HPDE6-E6E7 (cell line): ENCODE measurements around the gene SUSD1.
A peak's percentile ranks its signal among the peaks of the same experiment; 100 is the strongest.
"Not testable (repeated sequence)": the region's sequence is repeated elsewhere in the genome, so short reads cannot be mapped to it uniquely, and the experiment has no call there.

Source experiments
- DNase-seq: peaks from one replicate; pipeline ENCODE4 v3.0.0; 2011; ENCODE audit warnings: missing footprints; ENCODE audit errors: extremely low spot score

Gene SUSD1

DNA sequence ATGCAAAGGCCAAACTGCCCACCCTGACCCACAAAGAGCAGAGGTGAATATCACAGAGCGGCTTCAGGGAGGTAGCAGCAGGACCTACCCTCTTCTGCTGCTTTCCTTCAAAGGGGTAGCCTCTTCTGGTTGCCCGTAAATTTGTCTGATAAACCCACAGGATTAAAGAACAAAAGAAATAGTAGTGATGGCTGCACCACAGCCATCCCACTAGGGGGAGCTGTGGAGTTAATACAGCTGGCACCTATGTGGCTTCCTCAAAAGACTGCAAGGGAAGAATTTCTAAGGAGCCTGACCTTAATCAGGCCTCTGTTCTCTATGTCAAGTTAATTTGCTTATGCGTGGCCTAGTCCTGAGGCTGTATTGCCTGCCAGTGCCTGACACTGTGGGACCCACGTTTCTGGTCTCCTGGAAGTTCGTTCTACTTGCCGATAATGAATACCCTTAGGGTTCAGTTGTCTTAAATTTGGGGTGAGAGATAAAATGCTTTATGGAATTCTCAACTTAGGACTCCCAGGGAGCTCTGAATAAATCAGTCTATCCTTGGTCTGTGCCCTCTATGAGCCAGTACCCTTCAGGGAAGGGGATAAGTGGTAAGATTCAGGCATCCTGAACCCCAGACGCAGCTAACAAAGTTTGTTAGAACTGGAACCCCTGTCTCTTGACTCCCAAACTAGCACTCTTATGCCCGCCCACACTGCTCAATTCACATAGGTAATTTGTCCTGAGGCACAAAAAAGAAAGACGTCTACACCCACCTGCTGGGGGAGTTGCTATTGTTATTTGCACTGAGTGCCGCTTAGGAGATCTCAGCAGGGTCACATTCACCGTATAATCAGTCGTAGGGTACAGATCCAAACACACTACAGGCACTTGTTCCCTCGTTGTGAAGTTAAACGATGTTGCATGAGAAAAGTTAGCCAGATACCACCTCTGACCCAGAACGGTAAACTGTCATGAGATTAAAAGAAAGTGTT lies 77.1 kb downstream of the SUSD1 start:
- peak; percentile 59 for DNase-seq

DNA sequence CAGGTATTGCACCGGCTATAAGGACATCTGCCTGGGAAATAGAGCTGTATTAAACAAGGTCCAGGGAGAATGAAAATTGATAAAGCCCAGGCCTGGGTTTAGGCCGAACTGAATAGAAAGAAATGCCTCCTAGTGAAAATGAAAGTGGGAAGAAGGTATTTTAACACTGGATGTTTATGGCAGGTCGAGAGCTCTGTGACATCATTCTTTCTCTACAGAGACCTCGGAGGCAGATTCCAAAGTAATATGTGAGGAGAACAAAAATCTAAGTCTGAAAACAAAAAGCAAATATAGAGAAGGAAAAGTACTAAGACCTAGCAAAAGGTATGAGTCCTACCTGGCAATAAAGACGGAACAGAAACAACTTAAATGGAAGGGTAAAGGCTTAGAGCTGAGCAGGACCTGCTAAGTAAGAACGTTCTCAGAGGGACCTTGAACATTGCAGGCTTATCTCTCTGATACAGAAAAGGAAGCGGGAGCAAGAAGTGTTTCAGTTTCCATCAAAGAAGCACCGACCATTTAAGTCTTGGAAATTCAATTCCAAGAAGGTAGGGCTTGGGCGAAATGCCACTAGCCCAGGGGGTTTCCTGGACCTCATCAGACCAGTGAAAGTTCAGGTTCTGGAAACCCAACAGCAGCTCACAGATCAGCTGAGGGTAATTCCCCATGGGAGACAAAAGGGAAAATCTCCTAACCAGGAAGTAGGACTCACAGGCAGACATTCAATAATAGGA lies 80.0 kb downstream of the SUSD1 start:
- DNase-seq, result no peak

DNA sequence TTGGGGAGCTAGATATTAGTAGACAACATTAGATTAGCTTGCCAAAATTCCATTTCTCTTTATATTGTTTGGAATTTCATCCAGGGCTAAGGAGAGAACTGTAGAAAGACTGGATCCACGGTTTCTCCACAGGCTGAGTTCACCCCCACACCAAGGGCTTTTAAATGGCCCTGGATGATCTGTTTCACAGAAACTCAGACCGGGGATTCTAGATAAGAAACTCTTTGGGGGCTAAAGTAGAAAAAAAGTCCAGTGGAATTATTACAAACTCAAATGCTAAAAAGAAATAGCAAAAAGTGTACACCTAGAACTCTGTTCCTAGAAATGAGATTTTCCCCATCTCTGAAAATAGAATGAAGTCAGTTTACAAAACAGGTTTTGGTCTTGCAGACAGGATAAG lies 80.9 kb downstream of the SUSD1 start:
- no peak for DNase-seq

DNA sequence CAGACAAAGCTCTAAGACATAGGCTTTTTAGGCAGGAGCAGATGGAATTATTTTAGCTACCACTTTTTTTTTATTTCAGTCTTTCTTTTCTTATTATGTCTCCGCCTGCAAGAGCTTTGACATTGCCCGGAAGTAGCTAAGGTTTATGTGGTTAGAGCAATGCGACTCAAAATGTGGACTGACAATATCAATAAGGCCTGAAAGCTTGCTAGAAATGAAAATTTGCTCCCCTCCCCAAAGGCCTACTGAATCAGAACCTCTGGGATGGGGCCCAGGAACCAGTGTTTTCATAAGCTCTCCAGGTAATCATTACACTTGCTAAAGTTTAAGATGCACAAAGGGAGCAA lies 81.3 kb downstream of the SUSD1 start:
- DNase-seq, result no peak

DNA sequence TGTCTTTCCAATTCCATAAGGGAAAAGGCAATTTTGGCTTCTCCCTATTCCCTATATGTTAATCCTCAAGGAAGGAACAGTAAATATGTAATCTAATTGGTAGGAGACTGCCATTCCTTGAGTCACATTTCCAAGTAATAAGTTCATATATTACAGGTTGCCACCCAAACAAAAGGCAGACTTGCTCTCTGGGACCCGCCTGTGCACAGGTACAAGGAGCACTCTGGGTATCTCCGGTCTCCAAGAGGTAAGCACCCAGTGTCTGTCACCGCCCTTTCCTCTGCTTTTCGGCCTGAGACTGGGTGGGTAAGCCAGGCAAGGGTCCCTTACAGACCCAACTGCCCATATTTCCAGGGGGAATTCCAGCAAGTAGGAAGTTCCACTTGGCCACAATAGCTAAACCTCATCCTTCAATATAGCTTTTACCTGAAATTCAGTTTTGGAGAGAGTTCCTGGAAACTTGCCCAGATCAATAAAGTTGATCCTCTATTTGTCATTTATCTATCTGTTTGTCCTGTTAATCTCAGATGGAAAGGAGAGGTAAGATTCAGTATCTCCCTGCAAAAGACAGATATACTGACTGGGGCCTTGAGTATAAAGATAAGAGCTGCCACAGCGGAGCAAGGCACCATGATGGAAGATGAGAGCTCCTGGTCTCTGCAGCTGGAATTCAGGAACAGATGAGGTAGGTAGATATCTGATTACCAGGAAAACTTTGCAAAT lies 81.8 kb downstream of the SUSD1 start:
- DNase-seq, result no peak

DNA sequence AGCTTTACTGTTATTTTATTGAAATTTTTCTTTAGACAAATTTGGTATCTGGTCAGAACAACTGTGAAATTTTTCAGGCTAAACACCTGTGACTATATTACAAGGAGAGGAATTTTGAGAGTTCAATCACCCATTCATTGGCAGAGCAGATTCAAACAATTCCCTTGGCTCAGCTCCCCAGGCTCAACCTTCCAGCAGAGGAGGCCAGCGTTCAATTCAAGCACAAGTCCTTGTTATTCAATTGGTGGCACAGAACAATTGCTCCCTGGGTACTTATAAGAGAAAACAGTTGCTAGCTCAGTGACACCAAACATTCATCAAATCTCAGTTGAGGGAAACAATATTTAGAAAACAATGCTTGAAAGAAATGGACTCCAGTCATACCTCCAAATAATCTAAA lies 83.3 kb downstream of the SUSD1 start:
- no peak for DNase-seq

DNA sequence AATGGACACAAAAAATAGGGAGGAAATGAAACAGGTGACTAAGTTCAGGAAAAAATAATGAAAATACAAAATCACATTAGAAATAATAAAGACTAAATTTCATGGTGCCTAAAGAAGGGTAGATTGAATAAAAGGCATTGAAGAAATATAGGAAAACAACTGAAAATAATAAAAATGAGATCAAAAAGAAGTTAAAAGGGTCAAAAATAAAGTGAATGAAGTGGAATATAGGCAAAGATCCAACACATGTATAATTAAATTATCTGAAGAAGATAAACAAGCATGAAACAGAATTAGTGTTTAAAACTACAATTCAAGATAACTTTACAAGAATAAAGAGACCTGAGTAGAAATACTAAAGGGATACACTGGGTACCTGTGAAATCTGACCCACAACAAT lies 87.6 kb downstream of the SUSD1 start:
- no peak for DNase-seq

DNA sequence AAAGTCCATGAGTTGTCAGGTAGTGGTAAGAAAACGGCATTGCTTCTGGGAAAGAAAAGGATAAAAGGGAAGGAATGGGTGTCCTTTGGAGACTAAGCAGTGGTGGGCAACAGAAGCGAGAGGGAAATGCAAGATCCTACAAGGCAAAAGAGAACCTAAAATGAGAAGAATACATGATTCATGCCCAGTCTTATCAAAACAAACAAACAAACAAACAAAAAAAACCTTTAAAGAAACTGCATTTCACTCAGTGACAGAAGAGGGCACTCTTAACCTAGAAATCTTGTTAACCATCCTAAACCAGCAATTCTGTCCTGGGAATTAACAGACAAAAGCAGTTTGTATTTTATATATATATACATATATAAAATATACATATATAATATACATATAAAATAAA lies 88.5 kb downstream of the SUSD1 start:
- DNase-seq, result no peak

DNA sequence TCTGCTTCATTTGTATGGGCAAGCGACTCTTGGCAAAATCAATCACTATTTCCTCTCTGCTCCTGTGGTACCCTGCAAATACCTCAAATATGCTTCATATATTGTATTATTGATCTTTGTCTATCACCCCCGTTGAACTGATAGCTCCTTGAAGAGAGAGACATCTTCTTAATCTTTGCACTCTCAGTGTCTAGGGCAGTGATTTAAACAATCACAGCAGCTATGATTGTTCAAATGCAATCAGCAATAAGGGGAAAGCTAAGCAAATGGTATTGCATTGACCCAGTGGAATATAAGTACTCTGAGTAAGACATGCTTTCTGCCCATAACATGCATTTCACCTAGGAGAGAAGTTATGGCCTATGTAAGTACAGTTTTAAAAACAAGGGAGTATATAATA lies 90.2 kb downstream of the SUSD1 start:
- DNase-seq, result no peak

DNA sequence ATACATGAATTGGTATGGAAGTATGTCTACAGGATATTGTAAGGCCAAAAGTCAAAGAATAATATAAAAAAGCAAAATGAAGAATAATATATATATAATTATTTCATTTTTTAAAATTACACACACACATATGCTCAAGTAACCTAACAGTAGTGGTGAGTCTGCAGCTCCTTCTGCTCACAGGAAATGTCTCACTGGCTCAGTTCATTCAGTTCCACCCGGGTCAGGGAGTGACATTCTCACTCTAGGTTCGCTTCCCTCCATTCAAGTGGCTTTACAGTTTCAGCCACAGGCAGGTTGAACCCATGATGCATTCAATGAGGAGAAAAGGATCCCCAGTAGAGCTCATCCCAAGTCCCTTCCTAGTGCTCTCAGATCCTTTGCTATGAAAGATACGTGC lies 90.8 kb downstream of the SUSD1 start:
- DNase-seq, result no peak

DNA sequence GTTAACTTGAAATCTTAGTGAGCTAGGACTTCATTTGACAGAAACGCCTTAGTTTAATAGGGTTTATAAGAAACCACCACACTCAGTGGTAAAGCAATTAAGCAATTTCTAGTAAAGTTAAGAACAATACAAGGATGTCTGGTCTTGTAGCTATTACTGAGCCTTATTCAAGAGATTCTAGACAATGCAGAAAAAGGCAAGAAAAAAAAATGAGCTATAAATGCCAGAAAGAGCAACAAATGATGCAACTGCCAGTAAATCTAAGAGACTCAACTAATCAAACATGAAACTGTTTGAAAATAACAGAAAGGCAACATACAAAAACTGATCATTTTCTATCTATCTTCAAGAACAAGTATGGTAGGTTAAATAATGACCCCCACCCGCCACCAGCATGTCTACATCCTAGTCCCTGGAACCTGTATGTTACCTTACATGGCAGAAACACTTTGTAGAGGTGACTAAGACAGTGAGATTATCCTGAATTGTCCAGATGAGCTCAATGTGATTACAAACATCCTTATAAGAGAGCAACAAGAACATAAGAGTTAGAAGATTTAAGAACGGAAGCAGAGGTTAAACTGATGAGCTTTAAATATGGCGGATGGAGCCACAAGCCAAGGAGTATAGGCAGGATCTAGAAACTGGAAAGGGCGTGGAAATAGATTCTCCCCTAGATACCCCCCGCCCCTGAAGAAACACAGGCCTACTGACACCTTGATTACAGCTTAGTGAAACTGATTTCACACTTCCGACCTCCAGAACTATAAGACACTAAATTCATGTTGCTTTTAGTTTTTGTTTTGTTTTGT lies 93.0 kb downstream of the SUSD1 start:
- DNase-seq, result no peak

DNA sequence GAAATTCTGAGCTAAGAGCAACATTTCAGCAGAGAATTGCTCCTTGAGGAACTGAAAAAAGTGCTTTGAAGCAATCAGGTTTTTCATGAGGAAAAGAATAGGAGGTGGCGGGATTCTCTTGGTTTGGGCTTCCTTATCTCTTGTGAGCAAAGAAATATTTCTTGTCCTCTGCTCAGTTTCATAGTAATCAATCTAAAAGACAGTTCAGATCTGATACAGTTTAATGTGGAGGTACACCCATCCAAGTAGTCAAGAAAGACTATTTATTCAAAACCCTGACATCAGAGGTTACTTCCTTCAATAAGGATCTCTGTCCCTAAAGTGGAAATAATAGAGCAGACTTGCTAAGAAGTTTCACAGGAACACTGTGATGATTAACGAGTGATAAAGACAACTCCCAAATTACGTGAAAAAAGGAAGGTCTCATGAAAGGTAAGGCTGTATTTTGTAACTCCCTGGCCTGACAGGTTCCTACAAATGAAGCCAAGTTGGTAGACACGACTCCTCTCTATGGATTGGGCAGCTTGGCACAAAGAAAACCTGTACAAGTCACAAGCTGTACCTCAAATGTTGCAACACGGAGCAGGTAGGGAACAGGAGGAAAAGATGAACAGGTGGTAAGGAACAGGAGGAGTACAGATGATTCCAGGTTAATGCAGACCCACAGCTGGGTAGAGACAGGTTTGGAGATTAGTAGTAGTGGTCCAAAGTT lies 94.1 kb downstream of the SUSD1 start:
- no peak for DNase-seq

DNA sequence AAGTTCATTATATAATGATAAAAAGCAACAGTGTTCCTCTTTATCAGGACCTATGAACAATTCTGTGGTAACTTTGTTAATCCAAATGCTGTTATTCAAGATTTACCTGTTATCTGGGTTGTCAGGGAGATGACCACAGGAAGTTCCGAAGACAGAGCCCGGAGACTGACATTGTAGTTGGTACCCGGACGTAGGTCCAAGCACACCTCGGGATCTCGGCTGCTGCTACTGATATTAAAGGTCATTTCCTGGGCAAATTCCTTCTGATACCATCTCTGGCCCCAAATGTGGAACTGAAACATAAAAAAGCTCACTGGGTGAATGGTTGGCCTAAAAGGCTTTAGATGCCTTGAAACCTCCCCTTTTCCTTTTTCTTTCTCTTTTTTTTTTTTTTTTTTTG lies 96.7 kb downstream of the SUSD1 start:
- DNase-seq, result no peak

DNA sequence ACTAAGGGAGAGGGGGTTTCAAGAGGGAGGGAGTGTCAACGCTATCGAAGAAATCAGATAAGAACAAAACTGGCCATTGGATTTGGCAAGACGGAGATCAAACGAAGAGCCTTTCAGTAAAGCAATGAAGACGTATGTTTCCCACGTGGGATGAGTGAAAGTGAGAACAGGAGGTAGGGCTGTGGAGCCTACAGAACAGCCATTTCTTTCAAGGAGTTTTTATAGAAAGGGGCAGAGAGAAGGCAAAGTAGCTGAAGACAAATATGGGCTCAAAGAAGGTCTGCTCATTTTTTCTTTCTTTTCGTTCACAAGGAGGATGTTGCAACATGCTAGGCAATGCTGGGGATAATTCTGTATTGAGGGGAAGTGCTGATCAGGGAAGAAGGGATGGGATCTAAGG lies 98.3 kb downstream of the SUSD1 start:
- no peak for DNase-seq

DNA sequence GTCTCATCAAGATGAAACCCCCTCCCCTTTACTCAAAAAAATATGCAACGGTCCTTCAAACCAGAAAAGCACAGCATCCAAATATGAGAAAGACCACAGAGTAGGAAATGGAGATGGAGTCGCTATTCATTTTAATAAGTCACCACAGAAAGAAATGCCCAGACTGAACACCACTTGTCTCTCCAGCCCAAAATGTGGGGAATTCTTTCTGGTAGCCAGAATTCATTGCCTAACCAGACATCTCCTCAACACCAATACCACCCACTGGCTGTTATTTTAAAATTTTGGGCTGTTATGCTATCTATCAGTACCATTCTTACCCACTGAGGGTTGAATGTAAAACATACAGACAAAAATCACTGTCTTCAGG lies 100.1 kb downstream of the SUSD1 start:
- DNase-seq, result no peak

DNA sequence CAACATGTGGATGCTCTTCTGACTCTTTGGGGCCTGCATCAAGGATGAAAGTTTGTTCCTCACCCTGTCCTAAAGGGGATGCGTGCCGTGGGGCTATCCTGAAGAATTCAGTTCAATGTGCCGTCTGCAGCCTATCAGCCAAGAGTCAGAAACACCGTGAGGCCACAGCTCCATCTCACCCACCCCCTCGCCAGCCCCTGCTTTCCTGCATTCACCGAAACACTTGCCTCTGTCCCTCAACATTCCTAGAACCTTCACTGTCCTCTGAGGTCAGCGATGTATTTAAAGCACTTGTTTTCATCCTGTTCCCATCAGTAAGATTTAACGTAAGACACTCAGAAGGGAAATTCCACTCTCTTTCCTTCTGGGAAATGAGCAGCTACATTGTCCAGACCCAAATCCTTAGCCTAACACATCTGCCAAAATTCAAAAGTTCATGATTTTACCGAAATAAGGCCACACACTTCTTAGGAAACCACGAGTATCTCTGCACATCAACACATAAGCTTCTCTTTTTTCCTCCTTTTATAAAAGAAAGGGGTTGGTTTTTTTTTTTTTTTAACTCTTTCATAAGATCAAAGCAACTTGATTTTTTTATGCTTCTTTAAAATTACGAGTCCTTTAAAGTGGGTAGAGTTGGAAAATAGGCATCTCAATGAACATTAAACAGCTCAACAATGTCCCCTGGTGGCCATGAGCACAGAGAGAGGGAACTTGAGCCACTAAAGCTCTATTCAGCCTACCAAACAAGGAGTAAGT lies 100.7 kb downstream of the SUSD1 start:
- peak; percentile 38 for DNase-seq

DNA sequence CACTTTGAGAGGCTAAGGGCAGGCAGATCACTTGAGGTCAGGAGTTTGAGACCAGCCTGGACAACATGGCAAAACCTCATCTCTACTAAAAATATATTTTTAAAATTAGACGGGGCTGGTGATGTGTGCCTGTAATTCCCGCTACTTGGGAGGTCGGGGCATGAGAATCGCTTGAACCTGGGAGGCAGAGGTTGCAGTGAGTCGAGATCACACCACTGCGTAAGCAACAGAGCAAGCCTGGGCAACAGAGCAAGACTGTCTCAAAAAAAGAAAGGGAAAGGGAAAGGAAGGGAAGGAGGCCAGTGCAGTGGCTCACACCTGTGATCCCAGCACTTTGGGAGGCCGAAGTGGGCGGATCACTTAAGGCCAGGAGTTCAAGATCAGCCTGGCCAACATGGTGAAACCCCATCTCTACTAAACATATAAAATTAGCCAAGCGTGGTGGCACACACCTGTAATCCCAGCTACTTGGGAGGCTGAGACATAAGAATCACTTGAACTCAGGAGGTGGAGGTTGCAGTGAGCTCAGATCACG lies 101.4 kb downstream of the SUSD1 start:
- DNase-seq, result not testable (repeated sequence)

DNA sequence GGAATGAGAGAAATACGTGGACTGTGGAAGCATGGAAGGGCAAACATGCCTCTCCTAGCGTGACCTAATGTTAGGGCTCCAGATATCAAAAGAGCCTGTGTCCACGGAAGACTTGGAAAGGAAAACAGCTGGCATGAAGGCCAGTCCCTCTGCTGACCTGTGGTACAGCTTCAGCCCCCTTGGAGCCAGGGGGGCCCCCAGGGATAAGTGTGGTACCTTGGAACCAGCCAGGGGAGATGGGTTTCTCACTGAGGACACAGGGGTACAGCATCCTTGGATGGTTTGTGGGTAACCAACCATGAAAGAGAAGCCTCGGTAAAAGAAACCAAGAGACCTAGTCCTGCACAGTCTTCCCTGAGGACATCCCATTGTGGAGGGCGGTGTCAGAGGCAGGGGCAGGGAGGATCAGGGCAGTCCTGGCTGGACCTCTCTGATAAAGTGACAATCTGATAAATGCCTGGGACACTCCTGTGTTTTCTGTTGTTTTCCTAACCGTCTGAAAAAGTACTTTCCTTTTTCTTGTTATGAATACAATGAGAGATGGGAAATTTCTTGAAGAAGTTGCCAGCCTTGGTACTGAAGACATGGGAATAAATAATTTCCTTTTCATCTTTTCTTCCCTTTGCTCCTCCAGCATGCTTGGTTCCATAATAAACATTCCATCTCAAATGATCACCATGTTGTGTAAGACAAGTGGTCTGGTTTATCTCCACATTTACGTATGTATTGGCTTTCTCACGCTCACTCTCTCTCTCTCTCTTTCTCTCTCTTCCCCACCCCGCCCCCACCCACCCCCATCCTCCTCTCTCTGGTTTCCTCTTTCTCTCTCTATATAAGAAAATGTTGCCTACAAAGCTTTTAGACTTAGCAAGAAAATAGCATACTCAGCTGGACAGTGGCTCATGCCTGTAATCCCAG lies 102.1 kb downstream of the SUSD1 start:
- DNase-seq, result no peak
